NCI-H774 (cell line): ENCODE data around the gene TEX52.

Source experiments
- DNase-seq: peaks from one replicate; lab custom pipeline; 2025; lab: John Stamatoyannopoulos, UW

Gene TEX52

GRCh38 chr12:2829275-2829674 lies 27.6 kb downstream of the TEX52 start:
- no peak for DNase-seq

GRCh38 chr12:2826721-2827515 lies 29.9 kb downstream of the TEX52 start:
- DNase-seq = no peak

DNA sequence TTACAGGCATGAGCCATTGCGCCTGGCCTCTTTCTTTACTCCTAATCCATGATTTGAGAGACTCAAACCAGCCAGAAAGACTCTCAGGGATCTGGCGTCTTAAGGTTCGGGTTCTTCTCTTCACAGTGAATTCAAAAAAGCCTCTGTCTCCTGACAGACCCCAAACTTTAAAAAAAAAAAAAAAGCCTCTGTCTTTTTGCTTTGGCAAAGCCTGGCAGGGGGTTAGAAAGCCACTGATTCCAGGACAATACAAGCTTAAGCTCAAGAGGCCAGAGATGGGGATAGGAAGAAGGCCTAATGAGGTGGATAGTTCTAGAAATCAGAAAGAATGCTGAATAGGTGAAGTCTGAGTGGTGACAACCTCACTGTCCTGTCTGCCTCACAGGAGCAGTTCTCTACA lies 30.8 kb downstream of the TEX52 start:
- DNase-seq = no peak

GRCh38 chr12:2825132-2825531 lies 31.7 kb downstream of the TEX52 start:
- DNase-seq = no peak

DNA sequence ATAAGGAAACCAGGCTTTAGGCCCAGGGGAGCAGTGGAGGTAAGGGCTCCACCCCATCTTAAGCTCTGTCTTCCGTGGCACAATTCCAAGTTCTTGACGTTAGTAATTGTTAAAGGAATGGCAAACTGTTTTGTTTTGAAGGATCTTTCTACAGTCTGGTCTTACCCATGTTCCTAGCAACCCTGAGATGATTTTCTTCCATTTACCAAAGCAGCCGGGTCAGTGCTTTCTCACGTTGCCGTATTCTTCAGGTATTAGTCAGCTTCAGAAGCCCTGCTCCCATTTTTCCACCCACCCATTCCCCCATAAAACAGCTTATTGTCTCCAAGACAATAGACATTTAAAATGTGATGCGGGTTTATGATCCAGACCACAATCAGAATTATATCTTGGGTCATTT lies 32.3 kb downstream of the TEX52 start:
- DNase-seq = no peak

GRCh38 chr12:2823483-2823882 lies 33.4 kb downstream of the TEX52 start:
- DNase-seq = no peak

- no peak for DNase-seq
Measured at GRCh38 chr12:2820432-2820831, 36.4 kb downstream of the TEX52 start.

DNA sequence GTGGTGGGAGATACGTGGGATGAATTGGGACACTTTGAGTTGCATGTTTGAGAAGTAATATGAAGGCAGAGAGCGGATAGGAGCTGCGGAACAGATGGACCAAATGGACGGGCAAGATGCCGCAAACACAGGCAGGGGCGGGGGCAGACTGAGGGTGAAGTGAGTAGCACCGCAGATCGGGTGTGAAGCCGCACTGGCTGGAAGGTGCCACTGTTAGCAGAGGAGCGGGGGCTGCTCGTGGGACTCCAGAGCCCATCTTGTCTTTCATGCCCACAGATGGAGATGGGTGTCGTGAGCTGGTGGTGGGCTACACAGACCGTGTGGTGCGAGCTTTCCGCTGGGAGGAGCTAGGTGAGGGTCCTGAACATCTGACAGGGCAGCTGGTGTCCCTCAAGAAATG lies 37.0 kb downstream of the TEX52 start:
- no peak for DNase-seq

GRCh38 chr12:2813214-2814185 lies 43.3 kb downstream of the TEX52 start:
- DNase-seq = peak; percentile 10

DNA sequence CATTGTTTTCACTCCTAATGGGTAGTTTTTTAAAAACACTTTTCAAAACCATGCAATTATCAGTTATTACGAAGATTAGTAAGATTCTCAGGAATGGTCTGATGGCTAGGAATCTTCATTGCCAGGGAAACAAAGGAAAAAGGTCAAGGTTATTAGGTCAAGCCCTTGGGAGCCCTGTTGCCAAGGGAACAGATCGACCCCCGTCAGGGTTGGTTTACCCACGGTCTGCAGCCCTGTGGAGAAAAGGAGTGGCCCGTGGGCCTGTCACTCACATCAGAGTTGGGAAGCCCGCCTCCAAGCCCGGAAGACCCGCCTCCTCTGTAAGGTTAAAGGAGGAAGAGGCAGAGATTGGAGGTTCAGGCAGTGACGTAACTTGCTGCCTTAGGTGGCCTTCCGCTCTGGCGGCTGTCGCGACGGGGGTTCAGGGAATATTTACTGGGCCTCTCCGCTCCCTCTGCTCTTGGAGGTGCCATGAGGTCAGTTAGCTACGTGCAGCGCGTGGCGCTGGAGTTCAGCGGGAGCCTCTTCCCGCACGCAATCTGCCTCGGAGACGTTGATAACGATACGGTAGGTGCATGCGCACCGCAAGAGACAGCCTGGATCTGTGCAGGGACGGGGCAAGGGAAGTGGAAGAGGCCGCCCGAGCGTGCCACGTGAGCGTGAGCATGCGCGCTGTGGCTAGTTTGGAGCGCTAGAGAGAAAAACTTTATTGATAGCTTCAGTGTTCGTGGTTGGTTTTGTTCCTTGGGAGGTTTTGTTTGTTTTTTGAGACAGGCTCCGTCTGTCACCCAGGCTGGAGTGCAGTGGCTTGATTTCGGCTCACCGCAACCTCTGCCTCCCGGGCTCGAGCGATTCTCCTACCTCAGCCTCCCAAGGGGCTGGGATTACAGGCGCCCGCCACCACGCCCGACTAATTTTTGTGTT lies 44.3 kb downstream of the TEX52 start, which contains the start of gene ITFG2:
Gene ITFG2 (plus strand): TSS at position 379 of the 924 bp plus-strand sequence. CDS start 93 bp downstream, at position 472.
- peak; percentile 99 for DNase-seq

GRCh38 chr12:2811801-2812200 lies 45.0 kb downstream of the TEX52 start:
- DNase-seq = no peak

GRCh38 chr12:2806700-2807099 lies 50.1 kb downstream of the TEX52 start:
- DNase-seq = no peak

DNA sequence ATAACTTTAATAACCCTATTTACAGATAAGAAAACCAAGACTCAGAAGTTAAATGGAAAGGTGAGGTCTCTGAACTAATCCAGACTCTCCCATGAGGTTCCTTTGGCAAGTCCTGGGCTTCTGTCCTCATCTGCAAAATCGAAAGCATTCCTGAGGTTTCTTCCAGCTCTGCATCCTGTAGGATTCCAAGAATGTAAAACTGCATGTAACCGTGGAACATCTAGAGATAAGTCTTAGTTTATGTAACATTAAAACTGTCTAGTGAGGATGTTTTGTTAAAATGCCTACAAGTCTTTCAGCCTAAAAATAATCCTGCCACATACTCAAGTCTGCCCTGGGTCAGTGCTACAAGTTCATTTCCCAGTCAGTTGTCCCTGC lies 51.7 kb downstream of the TEX52 start:
- no peak for DNase-seq

DNA sequence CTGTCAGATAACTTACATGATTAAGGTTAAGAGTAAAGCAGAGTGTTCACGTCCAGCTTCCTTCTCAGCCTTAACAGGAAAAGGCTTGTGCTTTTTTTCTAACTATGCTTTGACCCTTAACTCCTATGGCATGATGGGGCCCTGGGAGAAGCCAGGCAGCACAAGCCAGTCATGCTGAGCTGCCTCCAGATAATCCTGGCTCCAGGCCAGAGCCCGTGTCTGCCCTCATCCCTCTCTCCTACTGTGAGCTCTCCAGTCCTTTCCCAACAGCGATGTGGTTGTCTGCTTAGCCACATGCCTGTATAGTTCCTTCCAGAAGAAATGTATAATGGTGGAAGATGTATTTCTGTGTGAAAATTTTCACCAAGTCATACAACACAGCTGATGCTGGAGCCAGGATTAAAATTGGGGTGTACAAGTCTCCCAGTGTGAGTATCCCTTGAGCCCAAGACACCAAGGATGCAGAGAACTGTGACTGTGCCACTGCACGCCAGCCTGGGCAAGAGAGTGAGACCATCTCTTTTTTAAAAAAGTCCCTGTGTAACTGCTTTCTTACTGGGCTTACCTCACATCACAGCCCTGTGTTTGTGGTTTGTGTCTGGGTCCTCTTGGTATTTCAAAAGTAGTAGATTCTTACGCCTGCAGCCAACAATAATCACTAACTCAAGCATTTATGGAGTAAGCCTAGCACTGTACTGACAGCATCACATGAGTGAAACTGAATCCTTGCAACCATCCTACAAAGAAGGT lies 52.3 kb downstream of the TEX52 start:
- DNase-seq = no peak

GRCh38 chr12:2803635-2804392 lies 53.0 kb downstream of the TEX52 start:
- DNase-seq = no peak

DNA sequence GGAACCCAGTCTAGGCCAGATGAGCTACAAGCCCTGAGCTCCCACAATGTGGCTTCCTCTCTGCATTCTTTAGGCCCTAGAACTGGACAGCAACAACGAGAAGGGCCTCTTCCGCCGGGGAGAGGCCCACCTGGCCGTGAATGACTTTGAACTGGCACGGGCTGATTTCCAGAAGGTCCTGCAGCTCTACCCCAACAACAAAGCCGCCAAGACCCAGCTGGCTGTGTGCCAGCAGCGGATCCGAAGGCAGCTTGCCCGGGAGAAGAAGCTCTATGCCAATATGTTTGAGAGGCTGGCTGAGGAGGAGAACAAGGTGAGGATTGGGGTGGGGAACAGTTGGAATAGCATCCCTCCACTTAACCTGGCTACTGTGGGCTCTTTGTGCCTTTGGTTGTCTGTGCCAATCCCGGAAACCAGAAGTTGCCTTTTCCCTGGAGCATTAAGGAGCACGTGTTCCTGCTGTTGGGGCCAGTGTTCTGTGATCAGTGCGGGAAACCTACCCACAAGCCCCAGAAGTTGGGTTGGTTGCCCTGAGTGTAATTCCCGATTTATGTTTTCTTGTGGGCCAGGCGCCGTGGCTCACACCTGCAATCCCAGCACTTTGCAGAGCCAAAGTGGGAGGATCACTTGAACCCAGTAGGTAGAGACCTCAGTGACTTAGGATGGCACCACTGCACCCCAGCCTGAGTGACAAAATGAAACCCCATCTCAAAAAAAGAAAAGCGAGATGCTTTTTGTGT lies 55.6 kb downstream of the TEX52 start:
- no peak for DNase-seq

- no peak for DNase-seq
Measured at GRCh38 chr12:2800046-2800570, 56.7 kb downstream of the TEX52 start.
